ENCODE data around the gene CBX5. TPM values are rescaled to one million over a fixed set of nuclear protein-coding genes. Genes with fewer than 3 reads are reported as not detected.

CBX5 gene
- total RNA-seq, 1 donor from 2014 or later = 111 TPM

DNA sequence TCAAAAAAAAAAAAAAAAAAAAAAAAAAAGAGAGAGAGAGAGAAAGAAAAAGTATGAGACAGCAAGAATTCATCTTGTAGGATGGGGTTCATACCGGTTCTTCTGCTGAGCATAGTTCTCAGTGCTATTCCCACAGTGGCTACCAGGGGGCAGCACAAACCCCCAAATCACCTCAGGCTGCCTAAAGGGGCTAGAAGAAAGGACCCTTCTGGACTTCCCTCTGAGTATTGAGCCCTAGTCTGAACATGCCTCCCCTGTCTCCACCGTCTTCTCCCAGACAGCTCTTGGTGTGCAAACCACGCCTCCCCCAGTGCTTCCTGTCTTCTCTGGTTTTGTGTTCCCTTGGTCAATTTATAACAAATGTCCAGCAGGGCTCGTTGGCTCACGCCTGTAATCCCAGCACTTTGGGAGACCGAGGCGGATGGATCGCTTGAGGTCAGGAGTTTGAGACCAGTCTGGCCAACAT is 59.8 kb downstream of the CBX5 start:
- H3K36me3 Mint-ChIP-seq (ENCODE audit: low read depth, unreplicated experiment) = no peaks in the 10 kb centered on the region
- Histone ChIP-seq H3K27me3 (ENCODE audit: insufficient read depth, low read length) (peaks cover 5% of the 10 kb centered on the region), H3K36me3 (ENCODE audit: insufficient read depth, low read length) (no peaks in the 10 kb centered on the region), H3K4me3 (ENCODE audit: insufficient read depth, low read depth, low read length) (no peak overlapping the region), H2AFZ (ENCODE audit: low read depth, low read length) (peak overlapping the region; percentile 9), H3K79me2 (ENCODE audit: insufficient read depth, low read length) (no peaks in the 10 kb centered on the region), H3K27ac (ENCODE audit: low read depth, low read length) (no peak overlapping the region), H3K9ac (ENCODE audit: low read length) (peak overlapping the region; percentile 26), H4K20me1 (ENCODE audit: insufficient read depth, low read length) (no peaks in the 10 kb centered on the region), H3K4me1 (ENCODE audit: insufficient read depth, low read length) (peaks cover 36% of the 10 kb centered on the region), H3K9me3 (ENCODE audit: insufficient read depth, low read depth, low read length) (no peaks in the 10 kb centered on the region), H3K4me2 (ENCODE audit: low read length) (peak overlapping the region; percentile 45)
- H3K4me3 Mint-ChIP-seq (ENCODE audit: unreplicated experiment) = no peak overlapping the region
- H3K27me3 Mint-ChIP-seq (ENCODE audit: low read depth, unreplicated experiment) = peaks cover 20% of the 10 kb centered on the region
- no peak for FAIRE-seq
- peak overlapping the region; percentile 67 for H3K27ac Mint-ChIP-seq (ENCODE audit: unreplicated experiment)
- TF ChIP-seq, protein P1, sequence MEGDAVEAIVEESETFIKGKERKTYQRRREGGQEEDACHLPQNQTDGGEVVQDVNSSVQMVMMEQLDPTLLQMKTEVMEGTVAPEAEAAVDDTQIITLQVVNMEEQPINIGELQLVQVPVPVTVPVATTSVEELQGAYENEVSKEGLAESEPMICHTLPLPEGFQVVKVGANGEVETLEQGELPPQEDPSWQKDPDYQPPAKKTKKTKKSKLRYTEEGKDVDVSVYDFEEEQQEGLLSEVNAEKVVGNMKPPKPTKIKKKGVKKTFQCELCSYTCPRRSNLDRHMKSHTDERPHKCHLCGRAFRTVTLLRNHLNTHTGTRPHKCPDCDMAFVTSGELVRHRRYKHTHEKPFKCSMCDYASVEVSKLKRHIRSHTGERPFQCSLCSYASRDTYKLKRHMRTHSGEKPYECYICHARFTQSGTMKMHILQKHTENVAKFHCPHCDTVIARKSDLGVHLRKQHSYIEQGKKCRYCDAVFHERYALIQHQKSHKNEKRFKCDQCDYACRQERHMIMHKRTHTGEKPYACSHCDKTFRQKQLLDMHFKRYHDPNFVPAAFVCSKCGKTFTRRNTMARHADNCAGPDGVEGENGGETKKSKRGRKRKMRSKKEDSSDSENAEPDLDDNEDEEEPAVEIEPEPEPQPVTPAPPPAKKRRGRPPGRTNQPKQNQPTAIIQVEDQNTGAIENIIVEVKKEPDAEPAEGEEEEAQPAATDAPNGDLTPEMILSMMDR (IDR thresholded peaks at IDR 0.05; ENCODE audit: insufficient read depth, low read depth, low read length) = peak; percentile 88
- no peak for TF ChIP-seq EZH2 (IDR thresholded peaks at IDR 0.05; ENCODE audit: insufficient read depth, low read length)
- H3K4me1 Mint-ChIP-seq (ENCODE audit: low read depth, unreplicated experiment) = peaks cover 11% of the 10 kb centered on the region
- H3K9me3 Mint-ChIP-seq (ENCODE audit: unreplicated experiment) = no peaks in the 10 kb centered on the region
- peak; percentile 36 for DNase-seq (ENCODE audit: low read depth)

- Histone ChIP-seq H3K4me3 (ENCODE audit: insufficient read depth, low read depth, low read length) (peak overlapping the region; percentile 55), H3K27ac (ENCODE audit: low read depth, low read length) (no peak overlapping the region), H2AFZ (ENCODE audit: low read depth, low read length) (peak overlapping the region; percentile 83), H3K27me3 (ENCODE audit: insufficient read depth, low read length) (peaks cover 8% of the 10 kb centered on the region), H3K36me3 (ENCODE audit: insufficient read depth, low read length) (no peaks in the 10 kb centered on the region), H3K9me3 (ENCODE audit: insufficient read depth, low read depth, low read length) (no peaks in the 10 kb centered on the region), H4K20me1 (ENCODE audit: insufficient read depth, low read length) (no peaks in the 10 kb centered on the region), H3K9ac (ENCODE audit: low read length) (peak overlapping the region; percentile 68), H3K4me1 (ENCODE audit: insufficient read depth, low read length) (peaks cover 32% of the 10 kb centered on the region), H3K4me2 (ENCODE audit: low read length) (peak overlapping the region; percentile 90), H3K79me2 (ENCODE audit: insufficient read depth, low read length) (no peaks in the 10 kb centered on the region)
- Mint-ChIP-seq H3K4me3 (ENCODE audit: unreplicated experiment) (peak overlapping the region; percentile 76), H3K27ac (ENCODE audit: unreplicated experiment) (no peak overlapping the region), H3K9me3 (ENCODE audit: unreplicated experiment) (no peaks in the 10 kb centered on the region), H3K27me3 (ENCODE audit: low read depth, unreplicated experiment) (peaks cover 31% of the 10 kb centered on the region), H3K4me1 (ENCODE audit: low read depth, unreplicated experiment) (peaks cover 11% of the 10 kb centered on the region), H3K36me3 (ENCODE audit: low read depth, unreplicated experiment) (no peaks in the 10 kb centered on the region)
- DNase-seq (ENCODE audit: low read depth) = no peak
- no peak for FAIRE-seq
- TF ChIP-seq, protein P1 (IDR thresholded peaks at IDR 0.05; ENCODE audit: insufficient read depth, low read depth, low read length) = no peak
Observed at GRCh38 chr12:54217774-54218241, 62.1 kb downstream of the CBX5 start.

Data from astrocyte (in vitro differentiated cells and primary cell).